GM18517 (cell line): ENCODE results near the gene DCXR.

Experiments used
- ATAC-seq: cut with Tn5 transposase; IDR thresholded peaks from one replicate; pipeline ENCODE4 v1.9.1; 2021; ENCODE audit warnings: mild to moderate bottlenecking, moderate library complexity; ENCODE audit not compliant: unreplicated experiment

Gene DCXR

GRCh38 chr17:82000803-82001570, 36.5 kb downstream of the DCXR start:
- no peak for ATAC-seq

GRCh38 chr17:81999976-82000802, 37.3 kb downstream of the DCXR start:
- ATAC-seq, result no peak

- ATAC-seq, result no peak
Measured at GRCh38 chr17:81999587-81999975, 37.9 kb downstream of the DCXR start.

- no peak for ATAC-seq
Measured at GRCh38 chr17:81998691-81999438, 38.6 kb downstream of the DCXR start.

- no peak for ATAC-seq
Measured at GRCh38 chr17:81998212-81998611, 39.3 kb downstream of the DCXR start.

- no peak for ATAC-seq
Measured at GRCh38 chr17:81996757-81997441, 40.6 kb downstream of the DCXR start.

GRCh38 chr17:81996232-81996756, 41.2 kb downstream of the DCXR start:
- ATAC-seq, result no peak

GRCh38 chr17:81995463-81996231, 41.9 kb downstream of the DCXR start:
- no peak for ATAC-seq

GRCh38 chr17:81994593-81995462, 42.7 kb downstream of the DCXR start:
- ATAC-seq, result no peak

GRCh38 chr17:81993729-81994592, 43.5 kb downstream of the DCXR start:
- no peak for ATAC-seq

GRCh38 chr17:81992306-81993102, 45.0 kb downstream of the DCXR start:
- no peak for ATAC-seq

- no peak for ATAC-seq
Measured at GRCh38 chr17:81991684-81992305, 45.7 kb downstream of the DCXR start.

- no peak for ATAC-seq
Measured at GRCh38 chr17:81990836-81991683, 46.4 kb downstream of the DCXR start.

GRCh38 chr17:81987161-81987770, 50.2 kb downstream of the DCXR start:
- no peak for ATAC-seq

GRCh38 chr17:81986606-81987005, 50.9 kb downstream of the DCXR start:
- no peak for ATAC-seq
